HCEC 1CT (cell line): ENCODE measurements around the gene TOMM70.
"Not testable (repeated sequence)": the region's sequence is repeated elsewhere in the genome, so short reads cannot be mapped to it uniquely, and the experiment has no call there.

Source experiments
- DNase-seq: peaks from one replicate; pipeline ENCODE4 v3.0.0-alpha.2; 2017

The TOMM70 gene

DNA sequence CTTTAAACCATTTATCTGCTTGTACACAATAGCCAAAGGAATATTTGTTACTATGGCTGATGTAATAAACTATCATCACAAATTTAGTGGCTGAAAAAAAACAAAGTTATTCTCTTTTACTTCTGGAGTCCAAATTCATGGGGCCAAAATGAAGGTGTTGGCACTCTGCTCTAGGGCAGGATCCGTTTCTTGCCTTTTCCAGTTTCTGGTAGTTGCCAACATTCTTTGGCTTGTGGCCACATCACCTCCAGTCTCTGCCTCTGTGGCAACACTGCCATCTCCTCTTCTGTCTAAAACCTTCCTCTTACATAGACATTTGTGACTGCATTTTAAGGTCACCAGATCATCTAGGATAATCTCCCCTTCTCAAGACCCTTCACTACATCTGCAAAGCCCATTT is 39.0 kb downstream of the TOMM70 start:
- DNase-seq, result no peak

DNA sequence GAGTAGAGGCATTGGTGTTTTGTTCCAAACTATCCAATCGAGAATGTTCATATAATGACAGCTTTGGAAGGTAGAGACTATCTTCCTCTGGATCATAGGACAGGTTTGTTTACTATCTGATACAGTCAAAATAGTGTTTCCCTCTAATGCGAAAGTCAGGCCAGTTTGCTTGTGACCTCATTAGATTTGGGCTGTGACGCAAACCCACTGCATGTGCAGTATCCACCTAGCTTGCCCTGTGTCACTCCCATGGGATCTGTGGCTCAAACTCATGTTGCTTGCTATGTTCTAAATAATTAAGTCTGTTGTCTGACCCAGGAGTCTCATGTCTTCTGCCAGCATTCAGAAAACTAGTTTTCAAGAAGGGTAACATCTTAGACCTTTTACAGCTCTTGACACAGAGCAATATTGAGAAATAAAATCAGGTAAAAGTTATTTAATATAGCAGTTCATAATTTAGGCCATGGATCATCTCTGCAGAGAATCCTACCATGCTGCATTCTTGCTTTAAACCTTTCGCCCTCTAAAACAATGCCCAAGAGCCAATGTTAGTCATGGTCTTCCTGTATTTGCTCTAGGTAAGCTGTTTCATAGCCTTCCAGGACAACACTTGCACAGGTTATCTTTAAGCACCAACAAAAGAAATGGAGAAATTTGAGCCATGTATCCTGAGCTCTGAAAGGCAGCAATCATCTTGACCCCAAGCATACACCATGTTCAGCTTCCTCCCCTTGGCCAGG is 40.0 kb downstream of the TOMM70 start:
- no peak for DNase-seq

DNA sequence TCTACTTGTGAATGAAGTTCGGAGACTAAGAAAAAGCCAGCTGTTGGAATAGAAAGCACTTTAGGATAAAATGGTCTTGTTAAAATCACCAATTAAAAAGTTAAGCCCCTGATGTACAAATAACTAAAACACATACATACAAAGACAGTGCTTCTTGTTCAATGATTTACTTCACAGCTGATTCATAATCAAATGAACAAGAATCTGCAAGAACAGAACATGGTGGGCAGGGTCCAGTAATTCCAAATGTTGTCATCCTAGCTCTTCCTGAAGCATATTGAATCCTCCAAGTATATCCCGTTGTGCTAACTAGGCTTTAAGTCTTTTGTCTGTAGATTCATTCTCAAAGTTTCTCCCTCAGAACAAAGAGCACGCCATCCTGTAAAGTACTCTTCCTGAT is 41.9 kb downstream of the TOMM70 start:
- no peak for DNase-seq

- no peak for DNase-seq
Measured at GRCh38 chr3:100358413-100358812, 42.5 kb downstream of the TOMM70 start.

DNA sequence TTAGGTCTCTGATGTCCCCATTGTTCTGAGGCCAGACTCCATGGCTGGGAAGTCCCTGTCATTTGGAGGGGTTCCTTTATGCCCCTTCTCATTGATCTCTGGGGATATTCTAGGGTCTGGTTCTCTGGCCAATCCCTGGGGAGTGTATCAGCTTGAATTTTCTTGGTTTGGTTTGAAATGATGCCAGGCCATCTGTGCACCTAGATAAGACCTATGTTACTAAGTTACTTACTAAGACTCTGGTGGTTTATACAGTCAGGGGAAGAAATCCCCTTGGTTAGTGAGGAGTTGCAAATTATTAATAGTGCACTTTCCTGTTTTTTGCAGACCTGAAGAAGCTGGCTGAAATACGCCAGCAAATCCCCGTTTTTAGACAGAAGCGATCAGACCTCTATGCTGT is 46.0 kb downstream of the TOMM70 start:
- DNase-seq, result no peak

- DNase-seq, result no peak
Measured at GRCh38 chr3:100352296-100353231, 48.3 kb downstream of the TOMM70 start.

DNA sequence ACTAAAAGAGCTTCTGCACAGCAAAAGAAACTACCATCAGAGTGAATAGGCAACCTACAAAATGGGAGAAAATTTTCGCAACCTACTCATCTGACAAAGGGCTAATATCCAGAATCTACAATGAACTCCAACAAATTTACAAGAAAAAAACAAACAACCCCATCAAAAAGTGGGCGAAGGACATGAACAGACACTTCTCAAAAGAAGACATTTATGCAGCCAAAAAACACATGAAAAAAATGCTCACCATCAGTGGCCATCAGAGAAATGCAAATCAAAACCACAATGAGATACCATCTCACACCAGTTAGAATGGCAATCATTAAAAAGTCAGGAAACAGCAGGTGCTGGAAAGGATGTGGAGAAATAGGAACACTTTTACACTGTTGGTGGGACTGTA is 49.1 kb downstream of the TOMM70 start:
- DNase-seq, result not testable (repeated sequence)

DNA sequence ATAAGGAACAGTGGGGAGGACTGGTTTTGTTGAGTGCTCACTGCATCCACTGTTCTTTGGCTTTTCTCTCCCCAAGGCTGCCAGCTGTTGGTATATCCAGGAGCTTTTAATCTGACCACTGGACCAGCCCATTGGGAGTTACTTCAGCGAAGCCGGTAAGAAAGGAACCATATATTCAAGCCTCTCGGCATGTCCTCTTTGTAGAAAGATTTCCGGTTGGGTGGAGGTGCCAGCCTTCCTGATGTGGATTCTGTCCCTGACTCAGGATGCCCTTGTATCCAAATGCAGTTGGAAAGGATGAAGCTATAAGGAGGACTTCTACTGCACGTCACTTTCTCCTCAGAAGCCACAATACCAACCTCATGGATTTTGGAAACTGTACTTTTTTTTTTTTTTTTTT is 52.2 kb downstream of the TOMM70 start:
- DNase-seq, result no peak

- DNase-seq, result no peak
Measured at GRCh38 chr3:100340527-100340926, 60.4 kb downstream of the TOMM70 start.

DNA sequence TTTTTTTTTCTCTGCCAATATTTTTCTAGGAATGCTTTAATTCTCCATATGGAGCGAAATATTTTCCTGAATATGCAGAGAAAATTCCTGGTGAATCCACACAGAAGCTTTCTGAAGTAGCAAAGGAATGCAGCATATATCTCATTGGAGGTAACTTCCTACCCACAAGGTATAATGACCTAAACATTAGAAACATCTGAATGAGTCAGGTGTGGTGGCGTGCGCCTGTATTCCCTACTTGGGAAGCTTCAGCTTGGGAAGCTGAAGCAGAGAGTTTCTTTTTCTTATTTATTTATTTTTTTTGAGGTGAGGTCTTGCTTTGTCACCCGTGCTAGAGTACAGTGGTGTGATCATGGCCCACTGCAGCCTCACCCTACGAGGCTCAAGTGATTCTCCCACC is 61.1 kb downstream of the TOMM70 start:
- DNase-seq, result no peak

GRCh38 chr3:100338911-100339310 is 62.0 kb downstream of the TOMM70 start:
- no peak for DNase-seq

- not testable (repeated sequence) for DNase-seq
Measured at GRCh38 chr3:100336229-100336628, 64.7 kb downstream of the TOMM70 start.

DNA sequence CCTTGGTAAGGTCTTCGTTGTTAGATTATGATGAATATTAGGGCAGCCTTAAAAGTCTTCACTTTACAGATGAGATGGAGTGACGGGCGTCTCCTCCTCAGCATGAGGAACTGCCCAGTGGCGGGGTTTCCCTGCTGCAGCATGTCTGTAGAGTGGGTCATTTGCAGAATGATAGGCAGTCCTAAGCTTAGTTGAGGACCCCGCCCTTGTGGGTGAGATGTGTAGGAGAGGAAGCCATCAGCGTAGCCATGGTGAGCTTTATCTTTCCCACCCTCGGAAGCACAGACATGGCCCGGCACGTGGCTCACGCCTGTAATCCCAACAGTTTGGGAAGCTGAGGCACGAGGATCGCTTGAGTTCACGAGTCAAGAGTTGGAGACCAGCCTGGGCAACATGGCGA is 65.5 kb downstream of the TOMM70 start:
- DNase-seq, result no peak

GRCh38 chr3:100334488-100335351 is 66.2 kb downstream of the TOMM70 start, which contains the start of gene NIT2:
Gene NIT2, plus strand, starts transcription at chr3:100334757. Its CDS starts 35 bp downstream, at chr3:100334792.
- peak; percentile 74 for DNase-seq

GRCh38 chr3:100333970-100334487 is 66.9 kb downstream of the TOMM70 start:
- DNase-seq, result no peak

- DNase-seq, result no peak
Measured at GRCh38 chr3:100333051-100333450, 67.8 kb downstream of the TOMM70 start.

DNA sequence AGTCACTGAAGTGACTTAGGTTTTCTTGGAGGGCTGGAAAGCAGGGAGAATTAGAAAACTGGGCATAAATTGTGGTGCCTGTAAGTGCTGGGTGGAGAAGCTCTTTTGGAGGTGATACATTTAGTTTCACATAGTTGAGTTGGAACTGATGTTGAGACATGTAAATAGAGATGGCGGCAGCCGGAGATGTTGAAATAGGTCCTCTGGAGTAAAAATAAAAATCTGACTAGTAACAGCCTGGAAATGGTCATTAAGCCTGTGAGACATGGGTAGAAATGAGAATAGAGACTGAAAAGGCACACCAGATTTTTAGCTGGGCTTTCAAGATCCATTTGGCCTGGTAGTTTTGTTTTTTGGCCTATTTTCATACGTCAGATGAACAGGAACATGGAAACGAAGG is 69.2 kb downstream of the TOMM70 start:
- no peak for DNase-seq

DNA sequence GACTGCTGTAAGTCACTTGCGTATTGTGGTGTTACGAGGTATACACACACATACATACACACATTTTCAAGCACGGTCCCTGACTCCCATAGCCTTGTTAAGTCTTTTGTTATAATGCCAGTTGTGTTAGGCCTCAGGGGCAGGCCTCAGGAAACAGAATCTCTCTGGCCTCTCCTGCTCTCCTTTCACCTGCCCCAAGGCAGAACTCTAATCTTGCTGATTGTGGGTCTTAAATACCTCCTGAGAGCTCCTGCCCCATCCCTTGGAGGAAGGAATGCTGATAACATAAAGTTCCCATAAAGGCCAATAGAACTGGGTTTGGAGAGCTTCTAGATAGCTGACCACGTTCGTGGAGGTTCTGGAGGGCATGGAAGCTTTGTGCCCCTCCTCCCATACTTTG is 70.2 kb downstream of the TOMM70 start:
- no peak for DNase-seq

DNA sequence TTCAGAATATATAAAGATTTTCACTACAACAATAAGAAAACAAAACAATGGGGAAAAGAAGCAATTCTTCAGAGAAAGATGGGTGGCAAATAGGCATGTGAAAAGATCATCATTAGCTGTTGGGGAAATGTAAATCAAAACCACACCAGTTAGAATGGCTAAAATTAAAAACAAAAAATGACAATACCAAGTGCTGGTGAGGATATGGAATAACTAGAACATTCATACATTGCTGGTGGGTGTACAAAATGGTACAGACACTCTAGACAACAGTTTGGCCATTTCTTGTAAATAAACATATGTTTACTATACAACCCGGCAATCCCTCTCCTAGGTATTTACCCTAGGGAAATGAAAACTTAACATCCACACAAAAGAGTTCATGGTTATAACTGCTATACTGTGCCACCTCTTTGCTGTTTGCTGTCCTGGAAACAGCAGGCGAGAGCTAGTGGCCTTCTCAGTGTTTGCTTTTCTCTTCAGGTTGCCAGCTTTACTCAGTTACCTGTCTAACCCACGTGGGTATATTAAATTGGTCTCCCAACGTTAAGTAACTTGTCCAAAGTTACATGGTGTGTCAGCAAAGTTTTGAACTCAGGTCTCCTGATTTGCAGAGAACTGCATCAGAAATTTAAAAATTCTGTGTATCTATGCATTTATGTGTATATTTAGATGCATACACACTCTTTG is 70.9 kb downstream of the TOMM70 start:
- no peak for DNase-seq

DNA sequence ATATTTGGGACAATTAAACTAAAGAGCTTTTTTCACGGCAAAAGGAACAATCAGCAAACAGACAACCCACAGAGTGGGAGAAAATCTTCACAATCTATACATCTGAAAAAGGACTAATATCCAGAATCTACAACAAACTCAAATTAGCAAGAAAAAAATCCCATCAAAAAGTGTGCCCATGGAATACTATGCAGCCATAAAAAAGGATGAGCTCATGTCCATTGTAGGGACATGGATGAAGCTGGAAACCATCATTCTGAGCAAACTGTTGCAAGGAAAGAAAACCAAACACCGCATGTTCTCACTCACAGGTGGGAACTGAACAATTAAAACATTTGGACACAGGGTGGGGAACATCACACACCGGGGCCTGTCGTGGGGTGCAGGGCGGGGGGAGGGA is 73.5 kb downstream of the TOMM70 start:
- DNase-seq, result not testable (repeated sequence)

- DNase-seq, result no peak
Measured at GRCh38 chr3:100325827-100326226, 75.1 kb downstream of the TOMM70 start.

DNA sequence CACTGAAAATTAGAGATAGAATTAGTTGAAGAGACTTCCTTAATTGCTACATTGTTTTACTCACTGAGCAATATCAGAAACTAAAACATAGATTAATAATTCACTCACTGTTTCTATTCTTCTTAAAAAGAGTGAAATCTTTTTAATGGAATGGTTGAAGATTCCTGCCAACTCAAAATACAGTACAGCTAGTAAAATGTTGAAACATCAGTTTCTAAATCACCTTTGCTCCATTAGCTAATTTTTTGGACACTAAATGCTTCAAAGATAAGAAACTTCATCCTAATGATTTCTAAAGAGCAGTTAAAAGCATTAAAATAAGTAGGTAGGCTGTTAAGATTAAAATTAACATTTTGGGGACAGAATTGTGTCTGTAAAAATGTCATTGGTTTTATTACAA is 76.8 kb downstream of the TOMM70 start:
- no peak for DNase-seq
